Gastrocnemius medialis (tissue), 4 donors: ENCODE data around the gene IL15. TPM values are rescaled to one million over a fixed set of nuclear protein-coding genes. Genes with fewer than 3 reads are reported as not detected.
"Not testable (repeated sequence)": the region's sequence is repeated elsewhere in the genome, so short reads cannot be mapped to it uniquely, and the experiment has no call there.

Source experiments
- ATAC-seq, 2 donors: fragments of 150-250 bp; one replicate each; pipeline ENCODE4 v1.9.1; 2016
- DNase-seq, 2 donors: peaks; one replicate each; pipeline ENCODE4 v3.0.0-alpha.2; 2019
- H3K27ac ChIP-seq, 4 donors: fragments of 200-600 bp; sonication (generic); 1 replicate in 1 of 4; 2 replicates in 3 of 4; pipeline ENCODE4 v1.5.1; 2016 to 2018; ENCODE audit warnings: mild to moderate bottlenecking in 2 of 4, moderate library complexity in 1 of 4
- H3K27me3 ChIP-seq, 3 donors: fragments of 200-600 bp; sonication (generic) in 2 of 3; 1 replicate in 1 of 3; 2 replicates in 2 of 3; pipeline versions ENCODE4 v1.5.1 to v1.6.0; 2016 to 2019; ENCODE audit warnings: mild to moderate bottlenecking in 1 of 3, moderate library complexity in 1 of 3
- H3K36me3 ChIP-seq, 2 donors: fragments of 200-600 bp; sonication (generic) in 1 of 2; one replicate each; pipeline ENCODE4 v1.5.1; 2017 to 2018
- H3K4me1 ChIP-seq, 2 donors: fragments of 200-600 bp; sonication (generic) in 1 of 2; one replicate each; pipeline ENCODE4 v1.5.1; 2016 to 2017; ENCODE audit warnings: mild to moderate bottlenecking in 2 of 2
- H3K4me3 ChIP-seq, 4 donors: fragments of 200-600 bp; sonication (generic) in 3 of 4; 1 replicate in 1 of 4; 2 replicates in 3 of 4; pipeline ENCODE4 v1.5.1; 2016 to 2019; ENCODE audit warnings: mild to moderate bottlenecking in 2 of 4
- H3K9me3 ChIP-seq, 3 donors: fragments of 200-600 bp; sonication (generic) in 2 of 3; 1 replicate in 1 of 3; 2 replicates in 2 of 3; pipeline ENCODE4 v1.5.1; 2016 to 2019
- POLR2A ChIP-seq, 2 donors: fragments of 450-650 bp; IDR thresholded peaks; one replicate each; pipeline ENCODE4 v1.6.1; 2017; ENCODE audit warnings: antibody characterized with exemption in 2 of 2, mild to moderate bottlenecking in 2 of 2, moderate library complexity in 2 of 2
- in situ Hi-C, 4 donors: fragments of 200-750 bp; cut with MboI; loops; one replicate each; pipeline versions ENCODE4 v1.15.0 to v1.8.0; 2017; ENCODE audit warnings: low sequenced_read_pairs in 4 of 4
- intact Hi-C: fragments of 100-400 bp; cut with DNase I; formaldehyde crosslinking; loops from one replicate; pipeline ENCODE4 v1.15.1; 2023; ENCODE audit warnings: low total_unique reads
- total RNA-seq, 4 donors: library from RNA; depleted of rRNA; stranded (reverse); fragments of >200 nt; gene quantifications; one replicate each; pipeline versions ENCODE4 v1.1.0 to v1.2.3, GENCODE V29; 2016
- TF ChIP-seq, protein P1 (sequence below), 5 experiments: fragments of 450-650 bp in 3 of 5; fragments of 200-600 bp in 2 of 5; sonication (generic) in 2 of 5; IDR thresholded peaks in 4 of 5; conservative IDR thresholded peaks in 1 of 5; 1 replicate in 4 of 5; 2 replicates in 1 of 5; pipeline ENCODE4 v1.5.1; 2016 to 2019; ENCODE audit warnings: antibody characterized with exemption in 5 of 5, mild to moderate bottlenecking in 3 of 5, moderate library complexity in 3 of 5

The IL15 gene
- total RNA-seq, 4 donors from 2014 or later = 2.1 to 6.1 (median 2.7) TPM

DNA sequence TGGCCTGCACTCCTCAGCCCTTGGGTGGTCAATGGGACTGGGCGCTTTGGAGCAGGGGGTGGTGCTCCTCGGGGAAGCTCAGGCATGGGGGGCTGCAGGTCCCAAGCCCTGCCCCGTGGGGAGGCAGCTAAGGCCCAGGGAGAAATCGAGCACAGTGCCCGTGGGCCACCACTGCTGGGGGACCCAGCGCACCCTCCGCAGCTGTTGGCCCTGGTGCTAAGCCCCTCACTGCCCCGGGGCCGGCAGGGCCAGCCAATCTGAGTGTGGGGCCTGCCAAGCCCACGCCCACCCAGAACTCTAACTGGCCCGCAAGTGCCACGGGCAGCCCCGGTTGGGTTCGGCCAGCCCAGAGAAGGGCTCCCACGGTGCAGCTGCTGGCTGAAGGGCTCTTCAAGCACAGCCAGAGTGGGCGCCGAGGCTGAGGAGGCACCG lies 30.9 kb upstream of the IL15 start:
- TF ChIP-seq, protein P1, sequence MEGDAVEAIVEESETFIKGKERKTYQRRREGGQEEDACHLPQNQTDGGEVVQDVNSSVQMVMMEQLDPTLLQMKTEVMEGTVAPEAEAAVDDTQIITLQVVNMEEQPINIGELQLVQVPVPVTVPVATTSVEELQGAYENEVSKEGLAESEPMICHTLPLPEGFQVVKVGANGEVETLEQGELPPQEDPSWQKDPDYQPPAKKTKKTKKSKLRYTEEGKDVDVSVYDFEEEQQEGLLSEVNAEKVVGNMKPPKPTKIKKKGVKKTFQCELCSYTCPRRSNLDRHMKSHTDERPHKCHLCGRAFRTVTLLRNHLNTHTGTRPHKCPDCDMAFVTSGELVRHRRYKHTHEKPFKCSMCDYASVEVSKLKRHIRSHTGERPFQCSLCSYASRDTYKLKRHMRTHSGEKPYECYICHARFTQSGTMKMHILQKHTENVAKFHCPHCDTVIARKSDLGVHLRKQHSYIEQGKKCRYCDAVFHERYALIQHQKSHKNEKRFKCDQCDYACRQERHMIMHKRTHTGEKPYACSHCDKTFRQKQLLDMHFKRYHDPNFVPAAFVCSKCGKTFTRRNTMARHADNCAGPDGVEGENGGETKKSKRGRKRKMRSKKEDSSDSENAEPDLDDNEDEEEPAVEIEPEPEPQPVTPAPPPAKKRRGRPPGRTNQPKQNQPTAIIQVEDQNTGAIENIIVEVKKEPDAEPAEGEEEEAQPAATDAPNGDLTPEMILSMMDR (IDR thresholded peaks at IDR 0.05 in 4 of 5, conservative IDR thresholded peaks at IDR 0.05 in 1 of 5) = no peak
- TF ChIP-seq POLR2A (IDR thresholded peaks at IDR 0.05) = no peak
- ATAC-seq (no peak), DNase-seq (no peak)
- in situ Hi-C loops = no loop called here
- intact Hi-C loops = no loop called here
- H3K4me1 ChIP-seq = no peaks in the 10 kb centered on the region
- no peaks in the 10 kb centered on the region for H3K27me3 ChIP-seq
- no peaks in the 10 kb centered on the region for H3K36me3 ChIP-seq
- no peaks in the 10 kb centered on the region for H3K9me3 ChIP-seq
- H3K4me3 ChIP-seq = no peak overlapping the region
- no peak overlapping the region for H3K27ac ChIP-seq

DNA sequence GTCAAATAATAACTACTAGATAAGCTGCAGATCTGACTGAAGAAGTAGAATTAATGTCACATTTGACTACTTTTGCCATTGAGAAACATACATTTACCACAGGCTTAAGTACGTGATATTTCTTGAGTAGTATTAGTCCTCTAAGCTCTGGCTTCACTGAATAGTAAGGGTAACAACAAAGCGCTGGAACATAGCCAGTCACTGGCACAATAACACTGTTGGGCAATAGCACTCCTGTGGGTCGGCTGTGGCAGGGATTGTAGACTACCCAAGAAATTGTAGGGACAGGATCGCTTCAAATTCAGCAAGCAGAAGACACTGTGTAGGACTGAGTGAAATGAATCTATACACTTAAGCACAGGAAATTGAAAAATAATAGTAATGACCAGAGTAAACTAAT lies 27.1 kb upstream of the IL15 start:
- H3K4me3 ChIP-seq = no peak overlapping the region
- in situ Hi-C loops (no loop called here), intact Hi-C loops (no loop called here)
- ATAC-seq (peak in 1 of 2 donors; percentile 68), DNase-seq (peak in 1 of 2 donors; percentile 21)
- no peaks in the 10 kb centered on the region for H3K27me3 ChIP-seq
- no peaks in the 10 kb centered on the region for H3K9me3 ChIP-seq
- no peak overlapping the region for H3K27ac ChIP-seq
- H3K36me3 ChIP-seq = no peaks in the 10 kb centered on the region
- no peaks in the 10 kb centered on the region for H3K4me1 ChIP-seq
- TF ChIP-seq, protein P1 (IDR thresholded peaks at IDR 0.05 in 4 of 5, conservative IDR thresholded peaks at IDR 0.05 in 1 of 5) = no peak
- no peak for TF ChIP-seq POLR2A (IDR thresholded peaks at IDR 0.05)

DNA sequence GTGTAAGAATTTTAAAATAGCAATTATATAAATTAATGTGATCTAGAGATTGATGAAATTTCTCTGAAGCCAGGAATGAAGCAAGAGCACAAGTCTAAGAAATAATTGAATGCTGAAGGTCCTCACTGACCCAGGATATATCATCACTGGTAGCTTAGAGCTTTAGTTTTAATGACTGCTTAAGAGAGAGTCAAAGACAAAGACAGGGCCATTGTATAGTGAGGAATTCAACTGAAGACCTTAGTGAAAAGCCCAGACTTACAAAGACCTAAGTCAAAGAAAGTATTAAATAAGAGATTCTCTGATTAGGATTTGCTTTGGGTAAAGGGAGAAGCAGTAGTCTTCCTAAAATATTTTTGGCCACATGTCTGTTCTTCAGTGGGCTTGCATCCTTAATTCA lies 26.0 kb upstream of the IL15 start:
- H3K27me3 ChIP-seq = no peaks in the 10 kb centered on the region
- no peak overlapping the region for H3K4me3 ChIP-seq
- H3K36me3 ChIP-seq = no peaks in the 10 kb centered on the region
- in situ Hi-C loops = no loop called here
- DNase-seq (no peak), ATAC-seq (no peak)
- no peaks in the 10 kb centered on the region for H3K9me3 ChIP-seq
- H3K27ac ChIP-seq = no peak overlapping the region
- TF ChIP-seq, protein P1 (IDR thresholded peaks at IDR 0.05 in 4 of 5, conservative IDR thresholded peaks at IDR 0.05 in 1 of 5) = no peak
- no peak for TF ChIP-seq POLR2A (IDR thresholded peaks at IDR 0.05)
- H3K4me1 ChIP-seq = no peaks in the 10 kb centered on the region
- intact Hi-C loops = no loop called here

DNA sequence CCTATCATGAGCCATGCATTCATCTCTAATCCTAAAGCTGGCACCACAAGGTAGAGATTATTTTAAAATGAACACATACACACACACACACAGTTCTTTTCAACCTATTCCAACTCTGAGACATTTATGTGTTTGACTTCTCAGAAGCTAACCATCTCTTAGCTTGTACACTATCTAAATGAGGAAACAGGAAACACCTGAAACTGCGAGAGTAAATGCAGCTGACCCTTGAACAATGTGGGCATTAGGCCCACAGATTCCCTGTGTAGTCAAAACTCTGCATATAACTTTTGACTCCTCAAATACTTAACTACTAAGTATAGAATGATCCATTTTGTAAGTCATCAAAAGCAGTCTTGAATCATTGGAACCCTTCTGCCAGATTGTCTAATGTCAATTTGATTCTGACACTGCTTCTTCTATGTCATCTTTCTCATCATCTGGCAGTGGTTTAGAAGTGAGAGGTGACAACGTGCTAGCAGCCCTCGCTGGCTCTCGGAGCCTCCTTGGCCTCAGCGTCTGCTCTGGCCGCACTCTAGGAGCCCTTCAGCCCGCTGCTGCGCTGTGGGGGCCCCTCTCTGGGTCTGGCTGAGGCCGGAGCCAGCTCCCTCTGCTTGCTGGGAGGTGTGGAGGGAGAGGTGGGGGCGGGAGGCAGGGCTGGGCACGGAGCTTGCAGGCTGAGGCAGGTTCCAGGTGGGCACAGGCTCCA lies 21.4 kb upstream of the IL15 start:
- no peaks in the 10 kb centered on the region for H3K27me3 ChIP-seq
- no peak overlapping the region for H3K27ac ChIP-seq
- ATAC-seq = peak in 1 of 2 donors; percentile 42
- in situ Hi-C loops (no loop called here), intact Hi-C loops (no loop called here)
- no peak for TF ChIP-seq POLR2A (IDR thresholded peaks at IDR 0.05)
- TF ChIP-seq, protein P1 (IDR thresholded peaks at IDR 0.05 in 4 of 5, conservative IDR thresholded peaks at IDR 0.05 in 1 of 5) = no peak
- no peak for DNase-seq
- H3K4me3 ChIP-seq = no peak overlapping the region
- H3K9me3 ChIP-seq = no peaks in the 10 kb centered on the region
- no peaks in the 10 kb centered on the region for H3K4me1 ChIP-seq
- no peaks in the 10 kb centered on the region for H3K36me3 ChIP-seq

DNA sequence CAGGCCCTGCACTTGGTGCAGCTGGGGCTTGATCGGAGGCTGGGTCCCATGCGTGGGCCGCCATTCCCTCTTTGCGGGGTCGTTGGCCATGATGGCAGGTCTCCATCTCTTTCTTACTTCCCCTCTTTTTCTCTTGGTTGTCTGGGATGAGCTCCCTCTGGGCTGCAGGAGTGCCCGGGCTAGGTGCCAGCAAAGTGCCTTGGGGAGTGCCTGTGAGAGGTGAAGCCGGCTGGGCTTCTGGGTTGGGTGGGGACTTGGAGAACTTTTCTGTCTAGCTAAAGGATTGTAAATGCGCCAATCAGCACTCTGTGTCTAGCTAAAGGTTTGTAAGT lies 20.8 kb upstream of the IL15 start:
- H3K36me3 ChIP-seq, in situ Hi-C loops, intact Hi-C loops: not testable (repeated sequence)

More for the DNA sequence above, 20.8 kb upstream of the IL15 start:
- not testable (repeated sequence) for H3K4me3 ChIP-seq, H3K4me1 ChIP-seq, H3K27ac ChIP-seq, ATAC-seq, DNase-seq, H3K9me3 ChIP-seq, H3K27me3 ChIP-seq
